Stimulated activated CD4-positive, alpha-beta T cell treated with anti-CD3 and anti-CD28 coated beads, Interleukin-12 subunit alpha, Interleukin-12 subunit beta, amount 100 ng/mL, for 4 hours (primary cell): ENCODE results near the gene GH1.

ENCODE experiments used
- DNase-seq: peaks from one replicate; pipeline ENCODE4 v3.0.0-alpha.2; 2020

Gene GH1

GRCh38 chr17:63944736-63945499 lies 26.3 kb upstream of the GH1 start:
- no peak for DNase-seq

- no peak for DNase-seq
These were observed 25.1 kb upstream of the GH1 start for GRCh38 chr17:63943745-63944144.

GRCh38 chr17:63942309-63942985 lies 23.8 kb upstream of the GH1 start:
- no peak for DNase-seq

DNA sequence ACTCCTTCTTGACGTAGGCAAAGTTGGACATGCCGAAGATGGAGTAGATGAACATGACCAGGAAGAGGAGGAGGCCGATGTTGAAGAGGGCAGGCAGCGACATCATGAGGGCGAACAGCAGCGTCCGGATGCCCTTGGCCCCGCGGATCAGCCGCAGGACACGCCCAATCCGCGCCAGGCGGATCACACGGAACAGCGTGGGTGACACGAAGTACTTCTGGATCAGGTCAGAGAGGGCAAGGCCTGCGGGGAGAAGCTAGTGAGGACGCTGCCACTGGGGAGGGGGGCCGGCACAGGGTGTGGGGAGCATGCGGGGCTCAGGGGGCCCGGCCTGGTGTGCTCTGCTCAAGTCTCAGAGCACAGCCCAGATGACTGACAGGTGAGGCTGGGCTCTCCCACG lies 23.1 kb upstream of the GH1 start:
- DNase-seq, result no peak

DNA sequence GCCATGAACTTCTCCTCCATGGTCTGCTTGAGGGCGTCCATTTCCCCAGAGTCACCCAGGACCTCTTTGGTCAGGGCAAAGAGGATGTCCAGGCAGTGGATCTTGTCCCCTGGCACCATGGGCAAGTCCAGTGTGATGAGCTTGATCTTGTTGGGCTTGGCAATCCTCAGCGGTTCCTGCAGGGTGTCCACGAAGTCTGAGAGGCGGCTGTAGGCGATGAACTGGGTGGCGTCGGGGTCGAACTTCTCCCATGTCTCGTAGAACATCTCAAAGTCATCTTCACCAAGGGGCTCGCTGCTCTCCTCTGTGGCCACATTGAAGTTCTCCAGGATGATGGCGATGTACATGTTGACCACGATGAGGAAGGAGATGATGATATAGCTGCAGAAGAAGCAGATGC lies 22.5 kb upstream of the GH1 start:
- no peak for DNase-seq

DNA sequence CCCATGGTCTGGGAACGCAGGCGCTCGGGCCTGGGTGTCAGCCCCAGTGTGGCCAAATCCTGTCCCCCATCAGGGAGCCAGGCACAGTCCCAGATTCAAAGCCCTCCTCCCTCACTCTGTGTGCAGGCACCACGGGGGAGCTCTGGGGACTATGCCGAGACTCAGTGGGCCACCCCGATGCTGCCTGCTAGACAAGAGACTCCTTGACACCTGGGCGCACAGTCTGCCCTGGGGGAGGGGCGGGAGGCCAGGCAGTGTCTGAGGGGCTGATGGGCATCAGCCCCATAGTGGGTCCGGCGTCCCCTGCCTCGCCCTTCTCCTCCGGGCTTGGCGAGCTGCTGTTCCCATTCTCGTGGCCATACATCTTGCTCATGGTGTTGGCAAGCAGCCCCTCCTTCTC lies 21.9 kb upstream of the GH1 start:
- no peak for DNase-seq

GRCh38 chr17:63939884-63940283 lies 21.2 kb upstream of the GH1 start:
- no peak for DNase-seq

- DNase-seq, result no peak
These were observed 20.8 kb upstream of the GH1 start for GRCh38 chr17:63939401-63939800.

DNA sequence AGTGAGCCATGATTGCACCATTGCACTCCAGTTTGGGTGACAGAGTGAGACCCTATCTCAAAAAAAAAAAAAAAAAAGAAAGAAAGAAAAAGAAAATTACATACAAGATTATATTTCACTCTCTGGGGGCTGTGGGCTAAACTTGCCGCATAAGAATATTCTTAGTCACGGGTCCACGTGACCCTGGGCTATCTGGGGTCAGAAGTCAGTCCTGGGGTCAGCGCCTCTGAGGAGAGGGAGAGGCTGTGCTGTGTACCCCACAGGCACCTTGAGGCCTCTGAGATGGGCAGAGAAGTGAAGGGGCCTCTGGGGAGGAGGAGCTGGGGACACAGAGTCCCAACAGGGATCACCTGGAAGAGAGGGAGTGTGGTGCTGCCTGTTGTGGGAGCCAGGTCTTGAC lies 19.3 kb upstream of the GH1 start:
- no peak for DNase-seq

DNA sequence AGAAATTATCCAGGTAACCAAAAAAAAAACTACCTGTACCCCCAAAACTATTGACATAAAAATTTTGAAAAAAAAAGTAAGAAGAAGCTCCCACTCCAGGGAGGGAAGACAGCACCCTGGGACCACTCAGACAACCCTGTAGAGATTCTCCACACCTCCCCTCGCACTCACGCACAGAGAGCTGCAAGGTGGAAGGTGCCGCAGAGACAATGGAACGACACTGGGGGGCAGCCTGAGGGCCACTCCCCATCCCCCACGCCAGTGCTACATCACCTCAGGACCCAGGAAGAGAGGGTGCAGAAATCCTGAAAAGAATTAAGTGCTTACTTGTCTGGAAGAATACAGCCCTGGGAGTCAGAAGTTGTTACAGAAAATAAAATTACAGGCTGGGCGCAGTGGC lies 18.7 kb upstream of the GH1 start:
- DNase-seq, result no peak

DNA sequence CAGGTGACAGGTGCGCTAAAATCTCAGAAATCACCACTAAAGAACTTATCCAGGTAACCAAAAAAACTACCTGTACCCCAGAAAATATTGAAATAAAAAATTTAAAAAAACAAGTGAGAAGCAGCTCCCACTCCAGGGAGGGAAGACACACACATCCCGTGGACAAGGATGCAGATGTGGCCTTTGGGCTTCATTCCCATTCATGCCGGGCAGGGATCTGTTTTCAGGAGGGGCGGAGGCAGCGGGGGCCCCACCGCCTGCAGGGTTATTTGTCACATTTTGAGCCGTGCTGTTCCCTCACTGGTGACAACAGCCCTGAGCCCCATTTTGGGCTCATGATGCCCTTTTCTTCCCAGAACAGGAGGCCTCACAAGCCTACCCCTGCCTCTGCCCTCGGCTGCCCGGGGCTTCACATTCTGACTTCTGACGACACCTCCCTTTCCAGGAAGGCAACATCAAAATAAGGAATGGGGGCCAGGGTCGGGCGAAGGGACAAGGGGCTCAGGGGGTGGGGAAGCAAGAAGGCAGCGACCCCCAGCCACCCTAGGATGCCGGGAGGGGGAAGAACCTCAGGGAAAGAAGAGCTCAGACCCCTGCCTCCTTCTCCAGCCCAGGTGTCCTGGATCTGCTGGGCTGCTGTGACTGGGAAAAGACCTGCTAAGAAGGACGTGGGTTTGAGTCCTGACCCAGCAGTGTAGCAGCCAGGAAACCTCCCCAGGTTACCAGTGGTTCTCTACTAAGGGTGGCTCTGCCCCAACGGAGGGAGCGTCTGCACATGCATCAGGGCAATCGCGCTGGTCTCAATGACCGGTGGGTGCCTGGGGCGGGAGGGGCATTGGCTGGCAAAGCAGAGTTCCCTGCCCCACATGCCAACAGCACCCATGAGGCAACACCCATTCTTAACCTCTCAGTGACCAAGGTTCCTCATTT lies 15.8 kb upstream of the GH1 start:
- no peak for DNase-seq

DNA sequence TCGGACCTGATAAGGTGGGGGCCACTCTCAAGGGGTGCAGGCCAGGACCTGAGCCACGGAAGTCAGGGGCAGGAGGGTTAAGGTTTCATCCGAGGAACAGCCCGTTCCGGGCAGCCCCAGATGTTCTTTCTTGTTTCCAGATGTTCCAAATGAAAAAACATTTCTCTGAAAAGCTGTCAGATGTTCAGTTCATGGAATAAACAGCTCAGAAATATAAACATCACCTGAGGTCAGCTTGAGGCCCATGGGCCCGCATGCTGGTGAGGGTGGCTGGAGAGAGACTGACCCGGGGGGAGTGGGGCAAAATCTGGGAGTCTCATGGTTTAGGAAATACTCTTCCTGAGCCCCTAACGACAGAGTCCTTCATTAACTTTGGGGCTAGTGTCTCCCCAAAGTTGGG lies 15.0 kb upstream of the GH1 start:
- DNase-seq, result no peak

DNA sequence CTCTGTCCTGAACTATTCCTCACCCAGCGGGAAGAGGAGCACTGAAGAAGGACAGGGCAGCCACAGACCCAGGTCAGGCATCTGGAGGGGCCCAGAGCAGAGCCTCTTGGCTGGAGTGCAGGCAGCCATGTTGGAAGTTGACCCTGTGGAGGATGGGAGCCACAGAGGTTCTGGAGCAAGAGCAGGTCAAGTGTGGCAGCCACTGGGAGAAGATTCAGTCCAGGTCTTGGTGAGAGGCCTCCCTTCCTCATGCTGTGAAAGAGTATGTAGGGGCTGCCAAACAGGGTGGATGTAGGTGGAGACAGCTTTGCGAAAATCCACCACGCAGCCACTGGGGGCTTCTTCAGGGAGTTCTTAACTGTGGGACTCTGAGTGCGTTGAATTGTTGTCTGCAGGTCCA lies 14.1 kb upstream of the GH1 start:
- no peak for DNase-seq

GRCh38 chr17:63931981-63932561 lies 13.4 kb upstream of the GH1 start, which contains the start of gene CD79B:
Gene CD79B, minus strand, starts transcription at chr17:63932331. Its CDS starts 70 bp downstream, at chr17:63932261.
- DNase-seq, result peak; percentile 39

GRCh38 chr17:63930951-63931575 lies 12.4 kb upstream of the GH1 start:
- peak; percentile 55 for DNase-seq

- no peak for DNase-seq
These were observed 11.5 kb upstream of the GH1 start for GRCh38 chr17:63929860-63930766.

GRCh38 chr17:63928966-63929695 lies 10.5 kb upstream of the GH1 start:
- no peak for DNase-seq

DNA sequence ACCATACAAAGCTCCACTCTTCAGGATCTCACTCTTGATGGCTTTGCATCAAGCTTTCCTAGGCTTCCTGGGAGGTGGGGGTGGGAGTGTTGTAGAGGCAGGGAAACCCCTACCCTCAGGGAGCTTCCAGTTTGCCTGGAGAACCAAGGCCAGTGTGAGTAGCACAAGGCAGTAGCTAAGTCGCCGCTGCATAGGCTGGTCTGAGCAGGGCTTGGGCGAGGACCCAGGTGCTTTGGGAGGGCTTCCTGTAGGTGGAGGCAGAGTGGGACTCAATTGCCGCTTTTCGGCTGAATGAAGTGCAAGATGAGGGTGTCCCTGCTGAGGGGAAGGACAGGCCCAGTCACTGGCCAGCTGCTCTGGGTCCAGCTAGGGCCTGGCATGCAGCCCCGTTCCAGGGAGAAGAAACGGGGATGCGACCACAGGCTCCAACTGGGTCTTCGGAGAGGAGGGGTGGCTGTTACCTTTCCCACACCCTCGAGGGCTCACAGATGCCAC lies 9.6 kb upstream of the GH1 start:
- no peak for DNase-seq

- no peak for DNase-seq
These were observed 9.0 kb upstream of the GH1 start for GRCh38 chr17:63927464-63928171.

DNA sequence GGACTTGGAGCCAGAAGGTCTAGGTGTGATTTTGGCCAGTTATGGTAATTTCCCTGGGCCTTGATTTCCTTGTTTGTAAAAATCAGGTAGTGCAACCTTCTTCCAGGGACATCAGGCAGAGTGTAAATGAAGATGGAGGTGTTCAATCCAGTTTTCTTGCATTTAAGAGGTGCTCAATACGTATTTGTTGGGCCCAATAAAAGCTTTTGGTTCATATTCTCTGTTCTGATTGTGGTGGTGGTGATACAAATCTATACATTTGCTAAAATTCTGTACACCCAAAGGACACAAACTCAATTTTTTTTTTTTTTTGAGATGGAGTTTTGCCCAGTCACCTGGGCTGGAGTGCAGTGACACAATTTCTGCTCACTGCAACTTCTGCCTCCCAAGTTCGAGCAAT lies 7.5 kb upstream of the GH1 start:
- no peak for DNase-seq
